Umbilical cord (tissue), 2 donors: Measurements from ENCODE around the gene CAMTA1. TPM values are rescaled to one million over a fixed set of nuclear protein-coding genes. Genes with fewer than 3 reads are reported as not detected.
A peak's percentile ranks its signal among the peaks of the same experiment; 100 is the strongest.

Experiments
- DNase-seq: peaks from one replicate; pipeline ENCODE4 v3.0.0-alpha.2; 2015; ENCODE audit warnings: low spot score
- total RNA-seq: library from RNA; depleted of rRNA; stranded (reverse); fragments of >200 nt; gene quantifications from one replicate; pipeline ENCODE4 v1.2.3, GENCODE V29; 2014; ENCODE audit warnings: low replicate concordance; ENCODE audit not compliant: insufficient read depth

Gene CAMTA1
- total RNA-seq, 1 donor from 2014 or later, result 29.6 TPM

DNA sequence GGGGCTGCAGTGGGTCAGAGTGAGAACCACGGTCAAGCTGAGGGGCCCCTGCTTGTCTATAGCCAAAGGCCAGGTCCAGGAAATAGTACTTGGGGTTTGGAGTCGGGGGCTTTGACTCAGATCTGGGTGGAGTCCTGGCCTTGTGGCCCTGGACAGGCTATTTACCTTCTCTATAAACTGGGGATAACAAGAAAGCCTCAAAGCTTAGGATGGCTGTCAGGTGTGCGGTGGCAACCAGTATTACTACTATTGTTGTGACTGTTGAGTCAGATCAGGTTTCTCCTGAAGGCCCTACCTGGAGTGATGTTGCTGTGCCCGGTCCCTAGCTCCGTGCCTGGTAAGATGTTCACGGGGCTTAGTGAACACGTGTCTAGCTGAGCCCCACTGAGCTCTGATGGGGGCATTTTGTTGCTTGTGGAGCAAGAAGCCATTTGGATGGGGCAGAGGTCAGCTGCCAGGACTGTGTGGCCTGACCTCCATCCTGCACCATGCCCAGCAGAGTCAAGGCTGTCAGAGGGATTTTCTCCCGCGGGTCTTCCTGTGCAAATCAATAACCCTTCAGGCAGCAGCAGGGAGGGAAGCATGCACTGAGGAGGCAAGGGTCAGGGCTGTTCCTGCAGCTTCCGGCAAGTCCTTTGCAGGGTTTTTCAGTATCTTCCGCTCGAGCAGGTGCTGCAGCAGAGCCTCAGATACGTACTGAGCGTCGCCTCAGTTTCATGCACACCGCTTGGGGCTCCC is 170.3 kb downstream of the CAMTA1 start:
- no peak for DNase-seq

DNA sequence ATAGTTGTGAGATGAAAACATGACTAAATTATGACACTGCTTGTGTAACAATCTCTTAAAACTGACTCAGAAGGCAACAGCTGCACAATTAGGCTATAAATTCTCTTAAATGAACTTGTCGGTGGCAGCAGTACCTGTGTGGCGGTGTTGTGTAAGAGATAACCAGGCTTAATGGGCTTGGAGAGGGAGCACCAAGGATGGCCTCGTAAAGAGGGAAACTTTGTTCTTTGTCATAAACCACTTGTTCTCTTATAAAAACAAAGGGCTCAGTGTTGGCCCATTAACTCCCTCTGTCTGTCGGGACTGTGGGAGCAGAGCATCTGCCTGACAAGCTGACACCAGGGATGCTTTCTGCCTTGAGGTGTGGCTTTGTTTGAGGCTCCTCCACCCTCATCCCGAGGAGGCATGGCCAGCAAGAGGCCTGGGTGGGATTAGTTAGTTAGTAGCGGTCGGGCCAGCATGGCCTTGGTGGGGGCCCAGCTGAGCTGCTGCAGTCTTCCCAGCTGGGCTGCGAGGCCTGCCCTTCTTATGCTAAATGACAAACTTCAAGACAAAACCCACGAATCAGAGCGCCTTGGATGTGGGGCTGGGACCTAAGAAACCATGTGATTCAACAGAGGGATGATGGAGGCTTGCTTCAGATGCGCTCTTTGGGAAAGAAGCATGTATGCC is 171.4 kb downstream of the CAMTA1 start:
- no peak for DNase-seq

DNA sequence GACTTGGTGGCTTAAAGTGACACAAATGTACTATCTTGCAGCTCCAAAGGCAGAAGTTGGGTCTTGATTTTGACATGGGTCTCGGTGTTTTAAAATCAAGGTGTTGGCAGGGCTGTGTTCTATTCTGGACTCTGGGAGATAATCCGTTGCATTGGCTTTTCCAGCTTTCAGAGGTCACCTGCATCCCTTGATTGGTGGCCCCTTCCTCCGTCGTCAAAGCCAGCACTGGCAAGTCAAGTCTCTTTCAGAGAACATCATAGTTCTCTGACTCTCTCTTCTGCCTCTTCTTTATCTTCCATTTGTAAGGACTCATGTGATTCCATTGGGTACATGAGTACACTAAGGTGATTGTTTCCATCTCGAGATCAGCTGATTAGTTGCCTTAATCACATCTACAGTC is 172.1 kb downstream of the CAMTA1 start:
- no peak for DNase-seq

DNA sequence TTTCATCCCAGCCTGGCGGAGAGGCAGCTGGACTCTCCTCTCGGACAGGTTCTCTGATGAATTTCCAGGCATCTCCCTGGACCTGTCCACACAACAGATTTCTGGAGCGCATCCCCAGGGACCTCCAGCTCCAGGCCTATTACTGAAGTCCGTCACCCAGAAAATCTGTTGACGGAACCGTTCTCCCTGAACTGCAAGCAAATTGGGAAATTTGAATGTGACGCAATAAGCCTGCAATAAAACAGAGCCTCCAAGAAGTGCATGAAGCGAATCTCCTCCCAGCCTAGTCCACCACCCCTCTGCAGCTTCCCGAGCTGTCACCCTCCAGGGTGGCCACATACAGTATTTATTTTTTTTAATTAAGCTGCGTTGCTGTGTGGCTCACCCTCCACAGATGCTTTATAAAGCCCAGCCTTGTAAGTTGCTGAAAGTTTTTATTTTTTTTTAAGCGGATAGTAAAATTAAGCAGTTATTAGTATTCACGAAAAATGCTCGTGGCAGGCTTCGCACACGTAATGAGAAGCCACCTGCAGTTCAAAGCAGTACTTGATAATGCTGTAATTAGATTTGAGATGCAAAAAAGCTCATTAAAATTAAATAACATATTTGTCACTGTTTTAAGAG is 173.3 kb downstream of the CAMTA1 start:
- DNase-seq, result no peak

DNA sequence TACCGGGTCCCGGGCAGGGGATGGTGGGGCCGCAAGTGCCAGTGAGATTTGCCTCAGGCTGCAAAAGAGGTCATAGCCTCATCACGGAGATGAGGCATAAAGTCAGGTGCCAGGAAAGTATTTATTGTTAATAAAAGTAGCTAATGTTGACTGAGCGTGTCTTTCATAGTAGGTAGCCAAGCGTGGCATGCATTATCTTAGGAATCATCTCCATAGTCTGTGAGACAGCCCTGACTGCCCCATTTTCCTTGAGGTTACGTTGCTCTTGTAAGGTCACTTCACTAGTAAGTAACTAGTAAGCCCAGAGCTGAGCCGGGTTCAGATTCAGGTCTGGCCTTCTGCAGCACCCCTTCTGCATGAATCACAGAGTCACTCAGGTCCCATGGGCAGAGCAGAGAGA is 174.2 kb downstream of the CAMTA1 start:
- no peak for DNase-seq

DNA sequence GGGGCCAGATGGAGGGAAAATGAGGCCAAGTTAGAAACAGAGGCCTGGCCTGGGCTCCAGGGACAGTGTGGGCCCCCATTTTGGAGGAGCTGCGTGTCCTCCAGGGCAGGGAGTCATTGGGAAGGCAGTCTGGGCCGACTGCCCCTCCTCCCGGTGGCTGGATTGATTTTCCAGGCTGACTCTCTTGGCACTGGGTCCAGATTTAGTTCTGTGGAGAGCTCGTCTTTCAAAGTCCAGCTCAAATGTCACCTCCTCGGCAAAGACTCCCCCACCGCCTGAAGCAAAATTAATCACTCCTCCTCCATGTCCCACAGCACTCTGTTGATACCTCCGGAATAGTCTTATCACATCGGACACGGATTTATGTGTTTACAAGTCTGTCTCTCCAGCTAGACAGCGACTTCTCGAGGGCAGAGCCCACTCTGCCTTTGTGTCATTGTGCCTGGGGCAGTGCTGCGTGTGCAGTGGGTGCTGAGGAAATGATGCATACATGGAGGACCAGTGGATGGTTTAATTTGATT is 175.1 kb downstream of the CAMTA1 start:
- DNase-seq, result peak; percentile 38

DNA sequence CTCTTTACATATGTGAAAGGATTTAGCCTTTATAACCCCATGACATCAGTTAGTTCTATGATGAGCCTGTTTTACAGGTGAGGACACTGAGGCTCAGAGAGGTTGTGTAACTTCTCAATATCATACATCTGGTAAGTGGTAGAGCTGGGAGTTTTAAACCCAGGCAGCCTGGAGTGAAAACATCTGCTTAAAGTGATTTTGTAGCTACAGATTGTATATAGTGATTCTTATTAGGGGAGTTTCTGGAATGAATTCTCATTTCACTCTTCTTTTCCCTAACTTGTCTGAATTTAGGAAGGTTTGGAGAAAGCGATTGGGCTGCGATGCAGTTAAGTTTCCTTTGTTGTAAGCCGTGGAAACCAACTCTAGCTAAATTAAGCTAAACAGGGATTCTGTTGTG is 175.6 kb downstream of the CAMTA1 start:
- DNase-seq, result peak; percentile 51

DNA sequence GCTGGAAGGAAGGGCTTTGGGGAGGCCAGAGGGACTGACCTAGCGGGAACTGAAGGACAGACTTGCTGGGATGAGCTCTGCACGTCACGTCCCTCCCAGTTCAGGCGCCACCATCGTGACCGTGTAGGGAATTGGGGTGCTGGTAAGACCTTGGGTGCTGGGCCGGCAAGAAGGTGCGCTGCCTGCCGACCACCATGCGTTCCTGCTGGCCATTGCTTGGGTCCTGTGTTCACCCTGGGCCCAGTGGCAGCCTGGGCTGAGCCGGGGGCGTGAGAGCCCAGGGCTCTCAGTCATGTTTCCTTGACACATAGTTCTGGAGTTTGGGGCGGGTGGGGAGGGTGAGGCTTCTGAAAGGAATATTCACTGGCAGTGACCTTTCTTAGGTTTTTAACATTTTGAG is 176.0 kb downstream of the CAMTA1 start:
- DNase-seq, result no peak

DNA sequence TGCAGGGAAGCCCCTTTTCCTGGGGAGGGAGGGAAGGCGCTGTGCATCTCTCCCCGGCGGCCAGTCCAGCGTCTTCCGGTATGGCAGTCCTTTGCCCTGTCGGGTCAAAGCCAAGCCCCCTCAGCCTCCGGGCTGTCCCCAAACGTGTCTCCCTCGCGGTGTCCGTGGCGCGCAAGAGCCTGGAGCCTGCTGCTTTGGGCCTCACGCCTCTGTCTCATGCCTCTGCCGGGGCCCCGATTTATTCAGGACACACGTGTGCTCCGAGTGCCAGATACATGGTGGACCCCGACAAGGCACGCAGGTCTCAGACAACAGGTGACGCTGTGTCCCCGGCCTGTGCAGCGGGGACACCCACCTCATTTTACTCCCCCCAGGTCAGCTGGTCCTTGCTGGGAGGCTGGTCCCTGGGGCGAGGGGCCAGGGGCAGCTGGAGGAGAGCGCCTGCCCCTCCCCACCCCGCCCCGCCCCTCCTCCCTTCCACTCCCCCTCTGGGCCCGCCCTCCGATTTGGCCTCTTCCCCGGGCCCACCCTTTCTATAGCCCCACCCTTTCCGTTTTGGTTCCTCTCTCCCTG is 176.7 kb downstream of the CAMTA1 start:
- DNase-seq, result peak; percentile 28

DNA sequence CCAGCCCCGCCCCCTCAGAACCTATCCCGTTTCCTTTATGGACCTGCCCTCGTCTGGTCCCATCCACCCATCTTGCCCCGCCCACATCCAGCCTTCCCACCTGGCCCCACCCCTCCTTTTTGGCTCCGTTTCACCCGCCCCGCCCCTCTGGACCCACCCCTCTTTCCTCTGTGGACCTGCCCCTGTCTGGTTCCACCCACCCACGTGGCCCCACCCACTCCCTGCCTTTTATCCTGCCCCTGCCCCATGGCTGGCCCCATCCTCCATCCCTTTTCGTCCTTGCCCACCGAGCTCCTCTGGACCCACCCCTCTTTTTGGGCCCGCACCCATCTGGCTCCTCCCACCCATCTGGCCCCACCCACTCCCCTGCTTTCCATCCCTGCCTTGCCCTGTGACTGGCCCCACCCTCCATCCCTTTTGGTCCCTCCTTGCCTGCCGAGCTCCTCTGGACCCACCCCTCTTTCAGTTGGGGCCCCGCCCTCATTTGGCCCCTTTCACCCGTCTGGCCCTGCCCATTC is 177.3 kb downstream of the CAMTA1 start:
- DNase-seq, result no peak

DNA sequence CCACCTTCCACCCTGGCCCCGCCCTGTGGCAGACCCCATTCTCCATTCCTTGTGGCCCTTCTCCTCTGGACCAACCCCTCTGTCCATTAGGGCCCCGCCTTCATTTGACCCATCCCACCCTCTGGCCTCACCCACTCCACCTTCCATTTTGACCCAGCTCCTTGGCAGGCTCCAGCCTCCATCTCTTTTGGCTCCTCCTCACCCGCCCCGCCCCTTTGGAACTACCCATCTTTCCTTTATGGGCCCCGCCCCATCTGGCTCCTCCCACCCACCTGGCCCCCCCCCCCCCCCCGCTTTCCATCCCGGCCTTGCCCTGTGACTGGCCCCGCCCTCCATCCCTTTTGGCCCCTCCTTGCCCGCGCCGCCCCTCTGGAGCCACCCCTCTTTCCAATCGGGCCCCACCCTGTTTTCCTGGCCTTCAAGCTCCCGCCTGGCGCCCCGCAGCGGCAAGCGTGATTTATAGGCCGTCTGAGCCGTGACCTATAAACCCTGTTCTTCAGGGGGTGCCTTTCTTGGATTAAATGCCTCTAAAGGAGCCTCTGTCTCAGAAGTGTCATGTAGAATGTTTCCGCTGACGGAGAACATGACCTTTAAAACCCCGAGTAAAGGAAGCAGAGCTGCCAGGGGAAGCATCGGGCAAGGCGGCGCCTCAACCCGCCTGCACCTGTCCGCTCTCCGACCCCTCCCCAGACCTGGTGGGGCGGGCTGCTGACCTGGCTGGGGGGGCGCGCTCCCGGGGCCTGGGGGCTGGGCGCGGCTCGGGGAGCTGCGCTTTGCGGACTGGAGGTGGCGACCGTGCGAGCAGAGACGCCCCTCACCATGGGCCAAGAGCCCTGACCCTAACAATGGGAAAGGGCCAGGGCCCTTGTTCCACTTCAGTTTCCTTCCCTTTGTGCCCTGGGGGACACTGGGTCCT is 178.0 kb downstream of the CAMTA1 start:
- DNase-seq, result peak; percentile 38

DNA sequence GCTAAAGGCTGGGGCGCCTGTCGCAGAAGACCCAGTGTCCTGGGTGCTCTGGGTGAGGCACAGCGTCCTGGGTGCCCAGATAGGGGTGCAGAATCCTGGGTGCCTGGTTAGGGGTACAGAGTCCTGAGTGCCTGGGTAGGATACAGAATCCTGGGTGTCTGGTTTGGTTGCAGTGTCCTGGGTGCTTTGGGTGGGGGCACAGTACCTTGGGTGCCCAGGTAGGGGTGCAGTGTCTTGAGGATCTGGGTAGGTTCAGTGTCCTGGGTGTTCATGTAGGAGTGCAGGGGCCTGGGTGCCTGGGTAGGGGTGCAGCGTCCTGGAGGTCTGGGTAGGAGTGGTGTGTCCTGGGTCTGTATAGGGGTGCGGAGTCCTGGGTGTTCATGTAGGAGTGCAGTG is 178.7 kb downstream of the CAMTA1 start:
- no peak for DNase-seq

DNA sequence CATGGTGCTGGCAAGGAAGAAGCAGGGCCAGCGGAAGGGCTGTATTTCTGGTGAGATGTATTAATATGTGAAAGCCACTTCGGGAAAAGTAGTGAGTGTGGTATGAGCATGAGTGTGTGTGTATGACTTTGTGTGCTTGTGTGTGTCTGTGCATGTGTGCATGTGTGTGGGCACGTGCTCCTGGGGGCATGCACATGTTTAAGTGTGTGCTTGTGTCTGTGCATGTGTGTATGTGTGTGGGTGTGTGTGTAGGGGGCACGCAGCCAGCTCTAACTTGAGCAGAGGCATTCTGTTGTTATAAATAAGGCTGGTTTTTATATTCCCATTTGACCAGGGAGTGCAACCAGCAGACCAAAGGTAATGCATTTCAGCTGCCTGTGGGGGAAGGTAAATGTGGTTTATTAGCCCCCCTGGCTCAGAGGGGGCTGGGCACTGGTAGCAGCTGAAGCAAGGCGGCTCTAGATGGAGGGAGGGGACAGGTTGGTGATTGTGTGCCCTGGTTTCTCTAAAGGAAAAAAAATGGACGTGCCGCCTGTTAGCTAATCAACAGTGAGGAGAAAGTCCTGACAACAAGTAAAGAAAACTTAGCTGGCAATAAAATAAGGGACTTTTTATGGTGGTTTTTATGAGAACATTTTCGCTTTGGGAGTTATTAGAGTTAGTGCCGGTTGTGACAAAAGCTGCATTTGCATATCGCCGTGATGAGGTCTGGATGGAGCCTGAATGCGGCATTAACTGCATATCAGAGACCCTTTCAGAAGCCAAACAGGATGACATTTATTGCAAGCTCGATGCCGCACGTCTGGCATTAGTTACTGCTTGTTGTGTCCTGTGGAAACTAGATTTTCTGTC is 180.1 kb downstream of the CAMTA1 start:
- DNase-seq, result no peak

DNA sequence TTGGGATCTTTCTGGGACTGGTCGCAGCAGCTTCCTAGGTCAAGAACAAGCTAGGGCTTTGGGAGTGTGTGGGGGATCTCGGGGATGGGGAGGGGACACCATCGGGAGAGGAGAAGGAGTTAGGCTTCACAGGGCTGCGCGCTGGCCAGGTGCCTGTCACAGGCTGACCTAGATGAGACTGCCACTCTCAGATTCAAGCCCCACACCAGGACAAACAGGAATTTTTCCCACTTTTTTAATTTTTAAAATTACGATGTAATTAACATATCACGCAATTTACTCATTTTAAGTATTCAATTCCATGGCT is 180.6 kb downstream of the CAMTA1 start:
- no peak for DNase-seq

DNA sequence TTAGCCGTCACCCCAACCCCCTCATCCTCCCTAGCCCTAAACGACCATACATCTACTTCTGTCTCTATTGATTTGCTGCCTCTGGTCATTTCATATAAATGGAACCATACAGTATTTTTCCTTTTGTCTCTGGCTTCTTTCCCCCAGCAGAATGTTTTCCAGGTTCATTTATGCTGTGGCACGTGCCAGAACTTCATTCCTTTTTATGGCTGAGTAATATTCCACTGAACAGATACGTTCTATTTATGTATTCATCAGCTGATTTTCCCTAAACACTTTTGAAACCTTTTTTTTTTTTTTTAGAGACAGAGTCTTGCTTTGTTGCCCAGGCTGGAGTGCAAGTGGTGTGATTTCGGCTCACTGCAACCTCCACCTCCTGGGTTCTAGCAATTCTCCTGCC is 181.1 kb downstream of the CAMTA1 start:
- no peak for DNase-seq

DNA sequence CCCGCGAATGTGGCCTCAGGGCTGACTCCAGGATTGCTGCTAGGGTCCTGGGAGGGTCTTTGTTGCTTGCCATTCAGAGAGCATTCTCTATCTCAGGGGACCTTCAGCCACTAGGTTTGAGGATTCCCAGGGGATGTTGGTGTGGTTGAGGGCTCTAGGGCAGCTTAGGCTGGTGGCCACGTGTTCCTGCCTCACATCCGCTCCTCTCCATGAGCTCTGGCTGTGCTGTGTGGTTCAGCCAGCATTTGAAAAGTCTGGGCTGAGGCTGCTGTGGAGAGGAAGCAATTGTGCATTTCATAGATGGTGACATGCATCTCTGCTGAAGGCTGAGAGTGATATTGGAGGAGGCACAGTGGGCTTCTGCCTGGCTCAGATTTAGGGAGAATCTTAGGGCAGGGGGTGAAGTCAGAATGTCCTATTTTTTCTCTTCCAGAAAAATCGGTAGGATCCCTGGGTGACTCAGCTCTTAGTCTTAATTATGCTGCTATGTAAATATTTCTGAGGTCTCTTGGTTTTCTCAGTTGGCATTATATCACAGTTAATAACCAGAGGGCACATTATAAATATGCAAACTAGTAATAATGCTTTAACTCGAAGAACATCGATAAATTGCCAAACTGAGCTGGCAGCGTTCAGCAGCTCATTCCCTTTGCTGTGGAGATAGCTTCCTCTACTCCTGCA is 182.3 kb downstream of the CAMTA1 start:
- DNase-seq, result no peak

DNA sequence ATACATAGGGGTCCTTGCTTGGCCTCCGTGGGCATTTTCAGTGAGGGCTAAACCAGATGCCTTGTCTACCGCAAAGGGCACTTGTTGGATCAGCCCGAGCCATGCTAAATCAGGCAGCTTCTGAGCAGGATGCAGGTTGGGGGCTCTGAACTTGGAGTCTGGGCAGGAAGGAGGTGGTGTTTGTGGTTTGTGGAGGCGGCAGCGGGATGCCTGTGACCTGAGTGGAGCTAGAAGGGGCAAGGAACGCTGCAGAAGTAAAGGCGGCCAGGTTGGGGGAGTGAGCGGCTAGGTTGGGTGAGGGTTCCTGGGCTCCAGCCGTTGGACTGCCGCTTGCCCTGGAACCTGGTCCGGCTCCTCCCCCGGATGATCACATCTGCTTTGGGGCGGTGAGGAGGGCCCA is 183.9 kb downstream of the CAMTA1 start:
- no peak for DNase-seq

DNA sequence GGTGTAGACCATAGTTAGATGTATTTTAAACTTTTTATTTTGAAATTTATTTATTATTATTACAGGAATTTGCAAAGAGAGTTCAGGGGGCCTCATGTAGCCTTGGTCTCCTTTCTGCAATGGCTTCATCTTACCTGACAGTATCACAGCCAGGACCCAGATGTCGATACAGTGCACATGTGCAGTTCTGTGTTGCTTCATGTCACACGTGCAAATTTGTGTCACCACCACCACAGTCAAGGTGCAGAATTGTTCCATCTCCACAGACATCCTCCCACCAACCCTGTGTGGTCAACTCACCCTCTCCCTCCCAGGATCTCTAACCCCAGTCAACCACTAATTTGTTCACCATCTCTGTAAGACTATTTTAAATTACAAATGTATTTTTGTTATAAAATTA is 184.5 kb downstream of the CAMTA1 start:
- DNase-seq, result no peak

DNA sequence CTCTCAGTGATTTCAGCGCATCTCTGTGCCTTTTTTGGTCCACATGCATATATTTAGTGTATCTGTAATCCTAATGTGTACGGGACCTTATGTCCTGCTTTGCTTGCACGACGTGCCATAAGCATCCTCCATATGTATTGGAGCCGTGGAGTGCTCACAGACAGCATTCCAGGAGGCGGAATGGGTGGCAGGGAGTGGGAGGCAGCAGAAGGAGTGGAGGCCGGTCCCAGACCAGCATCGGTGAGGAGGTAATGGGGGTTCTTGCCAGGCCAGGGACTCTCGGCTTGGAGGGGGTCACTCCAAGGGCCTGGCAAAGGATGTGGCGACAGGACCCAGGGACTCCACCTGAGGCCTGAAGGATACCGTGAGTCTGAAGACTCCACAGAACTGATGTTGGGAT is 185.0 kb downstream of the CAMTA1 start:
- DNase-seq, result no peak

DNA sequence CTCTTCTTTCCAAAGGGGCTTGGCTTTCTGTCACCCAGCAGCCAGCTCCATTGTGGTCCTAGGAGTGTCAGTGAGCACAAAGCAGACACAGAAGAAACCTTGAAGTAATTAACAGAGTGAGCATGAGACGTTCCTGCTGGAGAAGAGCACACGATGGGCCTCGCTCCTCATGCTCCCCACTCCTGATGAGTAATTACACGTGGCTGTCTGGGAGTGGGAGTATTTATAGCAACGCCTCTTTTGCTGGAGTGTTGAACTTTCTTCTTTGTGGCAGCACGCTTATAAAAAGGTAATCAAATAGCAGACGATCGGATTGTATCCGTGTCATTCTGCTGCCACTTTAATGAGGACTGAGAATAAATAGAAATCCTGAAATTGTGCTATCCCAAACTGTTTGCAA is 185.8 kb downstream of the CAMTA1 start:
- no peak for DNase-seq
